ENCODE data around the gene ETS1. TPM values are rescaled to one million over a fixed set of nuclear protein-coding genes. Genes with fewer than 3 reads are reported as not detected.
A peak's percentile ranks its signal among the peaks of the same experiment; 100 is the strongest.
"Not testable (repeated sequence)": the region's sequence is repeated elsewhere in the genome, so short reads cannot be mapped to it uniquely, and the experiment has no call there.

The ETS1 gene
- total and polyA plus RNA-seq, 5 donors = 24.5 to 60.6 (median 50.6) TPM

GRCh38 chr11:128448200-128448886 is 139.0 kb downstream of the ETS1 start:
- no peak for ATAC-seq
- WGBS = 91% methylated on average over 7 of the region's 7 CpGs
- intact Hi-C loops (cut with DNase I) = no loop called here
- Histone ChIP-seq H3K4me3 (ENCODE audit: low read length) (no peak overlapping the region), H3K27me3 (ENCODE audit: control insufficient read depth, insufficient read depth) (no peaks in the 10 kb centered on the region), H3K9me3 (ENCODE audit: control insufficient read depth, low read length) (no peaks in the 10 kb centered on the region), H3K4me1 (ENCODE audit: control insufficient read depth, insufficient read depth, low read length) (peaks cover 2% of the 10 kb centered on the region), H3K27ac (ENCODE audit: low read length) (no peak overlapping the region)
- no peak for DNase-seq

GRCh38 chr11:128447233-128447632 is 140.1 kb downstream of the ETS1 start:
- DNase-seq = no peak
- intact Hi-C loops (cut with DNase I) = no loop called here
- no peaks in the 10 kb centered on the region for H3K9me3 ChIP-seq (ENCODE audit: control insufficient read depth, low read length)
- no peak overlapping the region for H3K4me3 ChIP-seq (ENCODE audit: low read length)
- H3K27me3 ChIP-seq (ENCODE audit: control insufficient read depth, insufficient read depth) = no peaks in the 10 kb centered on the region
- H3K4me1 ChIP-seq (ENCODE audit: control insufficient read depth, insufficient read depth, low read length) = no peaks in the 10 kb centered on the region
- no peak for ATAC-seq
- 70% methylated on average over 4 of the region's 4 CpGs for WGBS
- no peak overlapping the region for H3K27ac ChIP-seq (ENCODE audit: low read length)

- WGBS = 99% methylated on average over 1 of the region's 1 CpG
- ATAC-seq; H3K27me3 ChIP-seq (ENCODE audit: control insufficient read depth, insufficient read depth); intact Hi-C loops (cut with DNase I); DNase-seq; H3K4me3 ChIP-seq (ENCODE audit: low read length); H3K4me1 ChIP-seq (ENCODE audit: control insufficient read depth, insufficient read depth, low read length); H3K27ac ChIP-seq (ENCODE audit: low read length); H3K9me3 ChIP-seq (ENCODE audit: control insufficient read depth, low read length): not testable (repeated sequence)
These were observed 141.4 kb downstream of the ETS1 start for GRCh38 chr11:128445921-128446320.

- Histone ChIP-seq H3K4me1 (ENCODE audit: control insufficient read depth, insufficient read depth, low read length) (no peaks in the 10 kb centered on the region), H3K9me3 (ENCODE audit: control insufficient read depth, low read length) (no peaks in the 10 kb centered on the region), H3K4me3 (ENCODE audit: low read length) (no peak overlapping the region), H3K27me3 (ENCODE audit: control insufficient read depth, insufficient read depth) (no peaks in the 10 kb centered on the region), H3K27ac (ENCODE audit: low read length) (no peak overlapping the region)
- DNase-seq (no peak), ATAC-seq (peak in 1 of 2 donors; percentile 39)
- WGBS = 60% methylated on average over 2 of the region's 2 CpGs
- intact Hi-C loops (cut with DNase I) = no loop called here
These were observed 150.2 kb downstream of the ETS1 start for GRCh38 chr11:128437136-128437535.

- Histone ChIP-seq H3K4me3 (ENCODE audit: low read length) (no peak overlapping the region), H3K27me3 (ENCODE audit: control insufficient read depth, insufficient read depth) (no peaks in the 10 kb centered on the region), H3K27ac (ENCODE audit: low read length) (no peak overlapping the region), H3K9me3 (ENCODE audit: control insufficient read depth, low read length) (no peaks in the 10 kb centered on the region), H3K4me1 (ENCODE audit: control insufficient read depth, insufficient read depth, low read length) (no peaks in the 10 kb centered on the region)
- DNase-seq (no peak), ATAC-seq (no peak)
- 92% methylated on average over 3 of the region's 3 CpGs for WGBS
- intact Hi-C loops (cut with DNase I) = no loop called here
These were observed 152.5 kb downstream of the ETS1 start for GRCh38 chr11:128434818-128435217.

- ATAC-seq = no peak
- DNase-seq = no peak
- no peak overlapping the region for H3K27ac ChIP-seq (ENCODE audit: low read length)
- WGBS = 93% methylated on average over 4 of the region's 4 CpGs
- H3K4me3 ChIP-seq (ENCODE audit: low read length) = no peak overlapping the region
- intact Hi-C loops (cut with DNase I) = no loop called here
- no peaks in the 10 kb centered on the region for H3K9me3 ChIP-seq (ENCODE audit: control insufficient read depth, low read length)
- no peaks in the 10 kb centered on the region for H3K4me1 ChIP-seq (ENCODE audit: control insufficient read depth, insufficient read depth, low read length)
- H3K27me3 ChIP-seq (ENCODE audit: control insufficient read depth, insufficient read depth) = no peaks in the 10 kb centered on the region
These were observed 152.9 kb downstream of the ETS1 start for GRCh38 chr11:128434411-128434810.

- H3K4me3 ChIP-seq (ENCODE audit: low read length) = no peak overlapping the region
- H3K9me3 ChIP-seq (ENCODE audit: control insufficient read depth, low read length) = no peaks in the 10 kb centered on the region
- no peaks in the 10 kb centered on the region for H3K27me3 ChIP-seq (ENCODE audit: control insufficient read depth, insufficient read depth)
- ATAC-seq (no peak), DNase-seq (no peak)
- intact Hi-C loops (cut with DNase I) = no loop called here
- H3K4me1 ChIP-seq (ENCODE audit: control insufficient read depth, insufficient read depth, low read length) = no peaks in the 10 kb centered on the region
- no peak overlapping the region for H3K27ac ChIP-seq (ENCODE audit: low read length)
These were observed 154.4 kb downstream of the ETS1 start for GRCh38 chr11:128432926-128433325.

- no peaks in the 10 kb centered on the region for H3K27me3 ChIP-seq (ENCODE audit: control insufficient read depth, insufficient read depth)
- whole genome bisulfite sequencing = 76% methylated on average over 4 of the region's 4 CpGs
- no peak for ATAC-seq
- DNase-seq = no peak
- H3K4me1 ChIP-seq (ENCODE audit: control insufficient read depth, insufficient read depth, low read length) = no peaks in the 10 kb centered on the region
- H3K9me3 ChIP-seq (ENCODE audit: control insufficient read depth, low read length) = no peaks in the 10 kb centered on the region
- no peak overlapping the region for H3K4me3 ChIP-seq (ENCODE audit: low read length)
- H3K27ac ChIP-seq (ENCODE audit: low read length) = no peak overlapping the region
- intact Hi-C loops (cut with DNase I) = no loop called here
These were observed 155.4 kb downstream of the ETS1 start for GRCh38 chr11:128431931-128432330.

- Histone ChIP-seq H3K27ac (ENCODE audit: low read length) (no peak overlapping the region), H3K27me3 (ENCODE audit: control insufficient read depth, insufficient read depth) (no peaks in the 10 kb centered on the region), H3K4me1 (ENCODE audit: control insufficient read depth, insufficient read depth, low read length) (peaks cover 5% of the 10 kb centered on the region), H3K4me3 (ENCODE audit: low read length) (no peak overlapping the region), H3K9me3 (ENCODE audit: control insufficient read depth, low read length) (no peaks in the 10 kb centered on the region)
- intact Hi-C loops (cut with DNase I) = no loop called here
- ATAC-seq = peak in 1 of 2 donors; percentile 4
- 45% methylated on average over 3 of the region's 3 CpGs for WGBS
- no peak for DNase-seq
These were observed 158.4 kb downstream of the ETS1 start for GRCh38 chr11:128428935-128429334.

GRCh38 chr11:128424851-128425285 is 162.5 kb downstream of the ETS1 start:
- Histone ChIP-seq H3K9me3 (ENCODE audit: control insufficient read depth, low read length) (no peaks in the 10 kb centered on the region), H3K4me3 (ENCODE audit: low read length) (no peak overlapping the region), H3K27me3 (ENCODE audit: control insufficient read depth, insufficient read depth) (no peaks in the 10 kb centered on the region), H3K4me1 (ENCODE audit: control insufficient read depth, insufficient read depth, low read length) (peaks cover 13% of the 10 kb centered on the region), H3K27ac (ENCODE audit: low read length) (peak overlapping the region; percentile 48)
- intact Hi-C loops (cut with DNase I) = no loop called here
- peak; percentile 79 to 80 for ATAC-seq
- WGBS = 36% methylated on average over 8 of the region's 8 CpGs
- DNase-seq = peak; percentile 71 to 82 (median 80)

GRCh38 chr11:128424271-128424711 is 163.1 kb downstream of the ETS1 start:
- H3K9me3 ChIP-seq (ENCODE audit: control insufficient read depth, low read length) = no peaks in the 10 kb centered on the region
- intact Hi-C loops (cut with DNase I) = no loop called here
- no peak overlapping the region for H3K4me3 ChIP-seq (ENCODE audit: low read length)
- H3K27me3 ChIP-seq (ENCODE audit: control insufficient read depth, insufficient read depth) = no peaks in the 10 kb centered on the region
- DNase-seq = peak; percentile 76 to 88 (median 82)
- H3K4me1 ChIP-seq (ENCODE audit: control insufficient read depth, insufficient read depth, low read length) = peaks cover 13% of the 10 kb centered on the region
- peak overlapping the region; percentile 48 for H3K27ac ChIP-seq (ENCODE audit: low read length)
- ATAC-seq = peak; percentile 83 to 86
- 27% methylated on average over 8 of the region's 8 CpGs for WGBS

Data from right cardiac atrium (tissue), 5 donors.